HL-60 (cell line): ENCODE results near the gene FAM124A.

Experiments
- DNase-seq, 2 experiments: peaks; one replicate each; pipeline ENCODE4 v3.0.0-alpha.2; 2010 to 2020; ENCODE audit warnings: low read depth in 1 of 2, low spot score in 1 of 2
- H3K27ac ChIP-seq: fragments of 250-450 bp; sonication (Bioruptor Pico); replicated peaks from 2 replicates; pipeline ENCODE4 v1.5.1; 2020; ENCODE audit warnings: mild to moderate bottlenecking, moderate library complexity
- H3K27me3 ChIP-seq: fragments of 250-450 bp; sonication (Bioruptor Pico); 2 replicates; pipeline ENCODE4 v1.5.1; 2021; ENCODE audit warnings: mild to moderate bottlenecking, moderate library complexity; ENCODE audit not compliant: insufficient read depth, poor library complexity, severe bottlenecking
- H3K4me3 ChIP-seq: replicated peaks from 2 replicates; pipeline ENCODE4 v1.5.1; 2011; ENCODE audit warnings: mild to moderate bottlenecking, control low read depth, low read length; ENCODE audit not compliant: insufficient read depth
- GABPA ChIP-seq: IDR thresholded peaks from 2 replicates; pipeline ENCODE4 v1.6.1; 2012; ENCODE audit warnings: low read depth
- POLR2AphosphoS5 ChIP-seq: IDR thresholded peaks from 2 replicates; pipeline ENCODE4 v1.6.1; 2012; ENCODE audit warnings: low read depth
- SPI1 ChIP-seq: IDR thresholded peaks from 2 replicates; pipeline ENCODE4 v1.6.1; 2012; ENCODE audit warnings: low read depth, mild to moderate bottlenecking, borderline replicate concordance
- TF ChIP-seq, protein P1 (sequence below): IDR thresholded peaks from 2 replicates; pipeline ENCODE4 v1.6.1; 2012; ENCODE audit warnings: low read depth; ENCODE audit not compliant: insufficient replicate concordance
- TF ChIP-seq, protein P2 (sequence below): IDR thresholded peaks from one replicate; pipeline ENCODE4 v1.5.1; 2011; ENCODE audit warnings: low read length, control low read depth, inconsistent platforms; ENCODE audit not compliant: insufficient read depth

FAM124A gene

DNA sequence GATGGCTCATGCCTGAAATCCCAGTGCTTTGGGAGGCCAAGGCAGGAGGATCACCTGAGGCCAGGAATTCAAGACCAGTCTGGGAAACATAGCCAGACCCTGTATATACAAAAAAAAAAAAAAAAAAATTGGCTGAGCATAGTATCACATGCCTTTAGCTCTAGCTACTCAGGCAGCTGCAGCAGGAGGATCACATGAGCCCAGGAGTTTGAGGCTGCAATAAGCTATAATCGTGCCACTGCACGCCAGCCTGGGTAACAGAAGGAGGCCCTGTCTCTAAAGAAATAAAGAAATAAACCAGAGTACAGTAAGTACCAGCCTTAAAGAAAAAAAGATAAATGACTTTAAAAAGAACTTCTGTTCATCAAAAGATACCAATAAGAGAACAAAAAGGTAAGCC lies 52.9 kb downstream of the FAM124A start:
- DNase-seq, result no peak
- TF ChIP-seq POLR2AphosphoS5 (no peak), GABPA (no peak), SPI1 (no peak)
- TF ChIP-seq, protein P1, sequence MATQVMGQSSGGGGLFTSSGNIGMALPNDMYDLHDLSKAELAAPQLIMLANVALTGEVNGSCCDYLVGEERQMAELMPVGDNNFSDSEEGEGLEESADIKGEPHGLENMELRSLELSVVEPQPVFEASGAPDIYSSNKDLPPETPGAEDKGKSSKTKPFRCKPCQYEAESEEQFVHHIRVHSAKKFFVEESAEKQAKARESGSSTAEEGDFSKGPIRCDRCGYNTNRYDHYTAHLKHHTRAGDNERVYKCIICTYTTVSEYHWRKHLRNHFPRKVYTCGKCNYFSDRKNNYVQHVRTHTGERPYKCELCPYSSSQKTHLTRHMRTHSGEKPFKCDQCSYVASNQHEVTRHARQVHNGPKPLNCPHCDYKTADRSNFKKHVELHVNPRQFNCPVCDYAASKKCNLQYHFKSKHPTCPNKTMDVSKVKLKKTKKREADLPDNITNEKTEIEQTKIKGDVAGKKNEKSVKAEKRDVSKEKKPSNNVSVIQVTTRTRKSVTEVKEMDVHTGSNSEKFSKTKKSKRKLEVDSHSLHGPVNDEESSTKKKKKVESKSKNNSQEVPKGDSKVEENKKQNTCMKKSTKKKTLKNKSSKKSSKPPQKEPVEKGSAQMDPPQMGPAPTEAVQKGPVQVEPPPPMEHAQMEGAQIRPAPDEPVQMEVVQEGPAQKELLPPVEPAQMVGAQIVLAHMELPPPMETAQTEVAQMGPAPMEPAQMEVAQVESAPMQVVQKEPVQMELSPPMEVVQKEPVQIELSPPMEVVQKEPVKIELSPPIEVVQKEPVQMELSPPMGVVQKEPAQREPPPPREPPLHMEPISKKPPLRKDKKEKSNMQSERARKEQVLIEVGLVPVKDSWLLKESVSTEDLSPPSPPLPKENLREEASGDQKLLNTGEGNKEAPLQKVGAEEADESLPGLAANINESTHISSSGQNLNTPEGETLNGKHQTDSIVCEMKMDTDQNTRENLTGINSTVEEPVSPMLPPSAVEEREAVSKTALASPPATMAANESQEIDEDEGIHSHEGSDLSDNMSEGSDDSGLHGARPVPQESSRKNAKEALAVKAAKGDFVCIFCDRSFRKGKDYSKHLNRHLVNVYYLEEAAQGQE, result no peak
- TF ChIP-seq, protein P2, sequence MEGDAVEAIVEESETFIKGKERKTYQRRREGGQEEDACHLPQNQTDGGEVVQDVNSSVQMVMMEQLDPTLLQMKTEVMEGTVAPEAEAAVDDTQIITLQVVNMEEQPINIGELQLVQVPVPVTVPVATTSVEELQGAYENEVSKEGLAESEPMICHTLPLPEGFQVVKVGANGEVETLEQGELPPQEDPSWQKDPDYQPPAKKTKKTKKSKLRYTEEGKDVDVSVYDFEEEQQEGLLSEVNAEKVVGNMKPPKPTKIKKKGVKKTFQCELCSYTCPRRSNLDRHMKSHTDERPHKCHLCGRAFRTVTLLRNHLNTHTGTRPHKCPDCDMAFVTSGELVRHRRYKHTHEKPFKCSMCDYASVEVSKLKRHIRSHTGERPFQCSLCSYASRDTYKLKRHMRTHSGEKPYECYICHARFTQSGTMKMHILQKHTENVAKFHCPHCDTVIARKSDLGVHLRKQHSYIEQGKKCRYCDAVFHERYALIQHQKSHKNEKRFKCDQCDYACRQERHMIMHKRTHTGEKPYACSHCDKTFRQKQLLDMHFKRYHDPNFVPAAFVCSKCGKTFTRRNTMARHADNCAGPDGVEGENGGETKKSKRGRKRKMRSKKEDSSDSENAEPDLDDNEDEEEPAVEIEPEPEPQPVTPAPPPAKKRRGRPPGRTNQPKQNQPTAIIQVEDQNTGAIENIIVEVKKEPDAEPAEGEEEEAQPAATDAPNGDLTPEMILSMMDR, result no peak
- Histone ChIP-seq H3K4me3 (no peak overlapping the region), H3K27ac (no peak overlapping the region), H3K27me3 (peaks cover 2% of the 10 kb centered on the region)

DNA sequence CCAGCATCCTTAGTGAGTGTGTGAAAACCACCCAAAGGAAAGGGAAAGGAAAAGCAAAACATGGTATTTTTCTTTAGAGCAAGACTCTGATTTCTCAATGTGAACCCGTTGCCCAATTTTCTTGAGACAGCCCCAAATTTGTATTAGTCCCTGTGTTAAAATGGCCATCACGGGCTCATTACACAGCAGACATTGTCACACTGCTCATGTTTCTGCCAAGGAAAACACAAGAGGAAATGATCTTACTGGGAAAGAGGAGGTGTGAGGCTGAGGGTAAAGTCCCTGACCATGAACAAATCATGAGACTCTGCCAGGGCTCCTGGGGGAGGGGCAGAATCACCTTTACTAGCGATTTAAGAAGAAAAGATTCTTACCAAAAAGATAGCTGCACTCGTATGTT lies 54.4 kb downstream of the FAM124A start:
- TF ChIP-seq SPI1 (no peak), GABPA (no peak), POLR2AphosphoS5 (no peak)
- TF ChIP-seq, protein P2, result no peak
- TF ChIP-seq, protein P1, result no peak
- Histone ChIP-seq H3K27me3 (peaks cover 2% of the 10 kb centered on the region), H3K4me3 (no peak overlapping the region), H3K27ac (no peak overlapping the region)
- no peak for DNase-seq

DNA sequence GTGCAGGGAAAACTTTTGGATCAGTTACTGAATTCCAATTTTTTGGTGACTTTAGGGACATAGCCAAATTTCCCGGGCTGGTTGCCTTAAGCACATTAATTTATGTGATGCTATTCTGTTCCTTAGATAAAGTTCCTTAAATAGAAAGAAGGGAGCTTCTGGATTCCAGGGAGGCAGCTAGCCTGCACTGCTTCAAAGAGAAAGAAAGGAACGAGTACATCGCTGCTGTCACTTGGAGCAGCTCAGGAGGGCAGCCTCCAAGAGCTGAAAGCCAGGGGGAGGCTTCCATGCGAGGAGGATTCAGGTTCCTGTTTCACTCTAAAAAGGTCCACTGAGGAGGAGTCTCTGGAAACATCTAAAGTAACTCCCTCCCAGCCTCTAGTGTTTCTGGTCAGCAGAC lies 55.7 kb downstream of the FAM124A start:
- H3K27ac ChIP-seq, result no peak overlapping the region
- no peak overlapping the region for H3K4me3 ChIP-seq
- no peak for TF ChIP-seq SPI1
- TF ChIP-seq GABPA, result no peak
- TF ChIP-seq, protein P1, result no peak
- TF ChIP-seq POLR2AphosphoS5, result no peak
- TF ChIP-seq, protein P2, result no peak
- H3K27me3 ChIP-seq, result peaks cover 2% of the 10 kb centered on the region
- DNase-seq, result no peak
